Measurements from ENCODE around the gene PPP3R2.
A peak's percentile ranks its signal among the peaks of the same experiment; 100 is the strongest.

The PPP3R2 gene

DNA sequence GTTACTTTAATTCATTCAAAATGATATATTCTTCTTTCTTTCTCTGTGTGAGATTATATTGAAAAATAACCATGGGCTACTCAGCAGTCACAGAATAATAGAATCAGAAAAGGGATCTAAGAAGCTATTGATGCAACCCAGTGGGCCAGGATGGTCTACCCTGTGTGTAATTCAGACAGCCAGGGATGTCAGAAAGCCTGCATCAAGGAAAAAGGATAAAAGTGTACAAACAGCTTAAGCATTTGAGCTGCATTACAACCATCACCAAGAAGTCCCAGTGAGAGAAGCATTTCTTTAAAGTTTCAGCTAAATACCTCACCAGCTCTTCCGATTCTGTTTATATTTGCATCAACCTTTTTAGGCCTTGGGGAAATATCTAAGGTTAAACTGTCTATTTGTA, 37.8 kb upstream of the PPP3R2 start:
- no peak for DNase-seq (ENCODE audit: low read depth)
- TF ChIP-seq CTCF (IDR thresholded peaks at IDR 0.05; ENCODE audit: low read length, missing control alignments) = no peak
- no peak overlapping the region for H3K4me3 ChIP-seq (replicated peaks; ENCODE audit: low read depth, low read length)

- no peak for TF ChIP-seq CTCF (IDR thresholded peaks at IDR 0.05; ENCODE audit: low read length, missing control alignments)
- no peak overlapping the region for H3K4me3 ChIP-seq (replicated peaks; ENCODE audit: low read depth, low read length)
- no peak for DNase-seq (ENCODE audit: low read depth)
Measured at GRCh38 chr9:101631892-101632291, 37.1 kb upstream of the PPP3R2 start.

DNA sequence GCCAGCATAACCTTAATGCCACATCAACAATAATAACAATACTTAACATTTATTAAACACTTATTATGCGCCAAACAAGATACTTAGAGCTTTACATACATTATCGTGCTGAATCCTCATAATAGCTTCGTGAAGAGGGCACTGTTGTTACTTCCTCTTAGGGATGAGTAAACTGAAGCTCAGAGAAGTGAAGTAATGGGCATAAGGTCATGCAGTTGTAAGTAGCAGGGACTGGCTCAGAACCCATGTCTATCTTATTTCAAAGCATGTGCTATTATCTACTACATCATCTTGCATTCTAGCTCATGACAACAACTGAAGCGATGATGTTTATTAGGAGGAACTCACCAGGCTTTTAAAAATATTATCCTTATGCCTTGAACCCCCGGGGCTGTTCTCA, 34.9 kb upstream of the PPP3R2 start:
- DNase-seq (ENCODE audit: low read depth) = no peak
- H3K4me3 ChIP-seq (replicated peaks; ENCODE audit: low read depth, low read length) = no peak overlapping the region
- TF ChIP-seq CTCF (IDR thresholded peaks at IDR 0.05; ENCODE audit: low read length, missing control alignments) = no peak

DNA sequence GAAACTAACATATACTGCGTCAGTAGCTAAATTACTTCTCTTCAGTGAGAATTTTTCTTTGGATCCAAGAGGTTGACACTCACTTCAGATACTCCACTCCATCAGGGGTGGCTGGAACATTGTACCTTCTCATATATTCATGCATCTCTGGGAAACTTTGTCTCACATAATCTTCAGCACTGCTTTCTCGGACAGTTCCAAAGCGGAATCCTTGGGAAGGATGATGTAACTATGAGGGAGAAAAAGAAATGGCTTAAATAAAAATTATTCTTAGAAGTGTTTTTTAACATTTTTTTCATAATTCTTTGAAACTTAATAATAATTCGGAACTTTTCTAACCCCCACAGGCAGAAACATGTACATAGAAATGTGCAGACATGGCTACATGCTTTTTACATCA, 33.4 kb upstream of the PPP3R2 start:
- peak; percentile 13 for DNase-seq (ENCODE audit: low read depth)
- H3K4me3 ChIP-seq (replicated peaks; ENCODE audit: low read depth, low read length) = no peak overlapping the region
- TF ChIP-seq CTCF (IDR thresholded peaks at IDR 0.05; ENCODE audit: low read length, missing control alignments) = no peak

- no peak overlapping the region for H3K4me3 ChIP-seq (replicated peaks; ENCODE audit: low read depth, low read length)
- no peak for TF ChIP-seq CTCF (IDR thresholded peaks at IDR 0.05; ENCODE audit: low read length, missing control alignments)
- DNase-seq (ENCODE audit: low read depth) = no peak
Measured at GRCh38 chr9:101626295-101626694, 31.5 kb upstream of the PPP3R2 start.

GRCh38 chr9:101625876-101626275, 31.1 kb upstream of the PPP3R2 start:
- no peak for DNase-seq (ENCODE audit: low read depth)
- no peak for TF ChIP-seq CTCF (IDR thresholded peaks at IDR 0.05; ENCODE audit: low read length, missing control alignments)
- no peak overlapping the region for H3K4me3 ChIP-seq (replicated peaks; ENCODE audit: low read depth, low read length)

GRCh38 chr9:101620452-101620851, 25.7 kb upstream of the PPP3R2 start:
- no peak for TF ChIP-seq CTCF (IDR thresholded peaks at IDR 0.05; ENCODE audit: low read length, missing control alignments)
- DNase-seq (ENCODE audit: low read depth) = no peak
- no peak overlapping the region for H3K4me3 ChIP-seq (replicated peaks; ENCODE audit: low read depth, low read length)
